ENCODE measurements around the gene LCN15. TPM values are rescaled to one million over a fixed set of nuclear protein-coding genes. Genes with fewer than 3 reads are reported as not detected.

The LCN15 gene
- total and polyA plus RNA-seq, 2 of the 13 experiments (the other 11 are each of a cell fraction or from before 2014, with no cell fraction given) = 1.3 to 53.7 TPM

GRCh38 chr9:136806067-136806466 lies 41.7 kb upstream of the LCN15 start (continued):
- TF ChIP-seq HIVEP1 (CRISPR knock-in tag; IDR thresholded peaks at IDR 0.05) (no peak), ZNF484 (CRISPR knock-in tag; IDR thresholded peaks at IDR 0.05; ENCODE audit: borderline replicate concordance, low read depth) (no peak), ZNF687 (CRISPR knock-in tag; IDR thresholded peaks at IDR 0.05) (0 out of 2 replicates have a peak, but pooled peaks have one; percentile 12), SPEN (CRISPR knock-in tag; IDR thresholded peaks at IDR 0.05; ENCODE audit: low read depth) (0 out of 2 replicates have a peak, but pooled peaks have one; percentile 5)

- WGBS (ENCODE audit: low lambda C conversion rate) = 95% methylated on average over 6 of the region's 12 CpGs
- Histone ChIP-seq H3K9ac (ENCODE audit: insufficient read depth, low read depth, low read length) (no peak overlapping the region), H2AFZ (ENCODE audit: low read length) (no peak overlapping the region), H3K27ac (ENCODE audit: extremely low read length, insufficient read depth, low read length) (no peak overlapping the region), H3K4me1 (ENCODE audit: insufficient read depth, low read length) (peaks cover 67% of the 10 kb centered on the region), H3K4me2 (ENCODE audit: low read depth, low read length) (peak overlapping the region; percentile 72), H3K27me3 (ENCODE audit: control insufficient read depth in 1 of 2, insufficient read depth in 2 of 2, low read length in 2 of 2) (no peaks in the 10 kb centered on the region), H4K20me1 (ENCODE audit: insufficient read depth, low read length) (no peaks in the 10 kb centered on the region; the same call in none of the 2 replicates), H3K4me3 (replicated peaks in 1 of 3; ENCODE audit: insufficient read depth in 1 of 3, low read depth in 2 of 3, low read length in 3 of 3) (no peak overlapping the region; a peak in 1 of 6 replicates), H3K9me3 (ENCODE audit: low read length) (no peaks in the 10 kb centered on the region), H3K79me2 (ENCODE audit: insufficient read depth, low read length) (peaks cover 56% of the 10 kb centered on the region), H3K36me3 (replicated peaks in 1 of 2; ENCODE audit: control insufficient read depth in 1 of 2, insufficient read depth in 2 of 2, low read length in 2 of 2) (peaks cover 0 to 2% of the 10 kb centered on the region in 2 experiments; a peak in 3 of 5 replicates)
- BruUV-seq (replicated peaks) = no TSS peak
- in situ Hi-C loops (cut with HindIII; ENCODE audit: extremely low pct_ligation_motif_present, low pct_unique_long_range_greater_than_20kb) = no loop called here
- ChIA-PET CTCF (ENCODE audit: low intra/inter-chr PET ratio, low total read pairs) (no interaction called here), POLR2A (no interaction called here)
- FAIRE-seq = no peak
- TF ChIP-seq KLF12 (CRISPR knock-in tag; IDR thresholded peaks at IDR 0.05; ENCODE audit: borderline replicate concordance) = no peak
- 0 out of 2 replicates have a peak, but pooled peaks have one; percentile 7 for TF ChIP-seq ZNF296 (CRISPR knock-in tag; conservative IDR thresholded peaks at IDR 0.05)
- TF ChIP-seq ZNF563 (CRISPR knock-in tag; IDR thresholded peaks at IDR 0.05) = 0 out of 2 replicates have a peak, but pooled peaks have one; percentile 30
- TF ChIP-seq PAF1 (CRISPR knock-in tag; IDR thresholded peaks at IDR 0.05) = 0 out of 2 replicates have a peak, but pooled peaks have one; percentile 41
- DNase-seq (ENCODE audit: low spot score) = no peak
- no peak for ATAC-seq
- intact Hi-C loops (cut with micrococcal nuclease; ENCODE audit: unreplicated experiment) = no loop called here
Measured at GRCh38 chr9:136805207-136805740, 41.0 kb upstream of the LCN15 start.
